GM10248 (cell line): Measurements from ENCODE around the gene TMEM245.

Experiments used
- CTCF ChIA-PET: fragments of 300-600 bp; sonication (Branson Sonifier 250); formaldehyde crosslinking; extraction: SDS; loops from one replicate; lab custom pipeline; 2021; ENCODE audit warnings: antibody characterized with exemption; lab: Yijun Ruan, JAX
- POLR2A ChIA-PET: fragments of 350-650 bp; sonication (Branson Sonifier 250); formaldehyde crosslinking; extraction: SDS; loops from one replicate; lab custom pipeline; 2020; ENCODE audit warnings: antibody characterized with exemption; lab: Yijun Ruan, JAX
- DNase-seq: peaks from one replicate; pipeline ENCODE4 v3.0.0; 2012; ENCODE audit errors: extremely low spot score
- CTCF ChIP-seq: IDR thresholded peaks from 2 replicates; pipeline ENCODE4 v1.5.1; 2012; ENCODE audit warnings: mild to moderate bottlenecking, low read depth; ENCODE audit errors: extremely low read depth, missing control alignments, control extremely low read depth

TMEM245 gene

GRCh38 chr9:109033941-109034700 is 85.6 kb downstream of the TMEM245 start:
- CTCF ChIA-PET = interaction anchor here (1.5 to 3.9 kb wide), 4 partner anchors 10 to 15 kb away, joined by 4 to 24 read pairs (median 14); no protein-coding TSS in a partner anchor
- no peak for DNase-seq
- POLR2A ChIA-PET = no interaction called here
- no peak for TF ChIP-seq CTCF

- ChIA-PET POLR2A (no interaction called here), CTCF (no interaction called here)
- DNase-seq = no peak
- TF ChIP-seq CTCF = no peak
These were observed 88.5 kb downstream of the TMEM245 start for GRCh38 chr9:109031241-109031640.

- ChIA-PET CTCF (no interaction called here), POLR2A (no interaction called here)
- TF ChIP-seq CTCF = no peak
- DNase-seq = no peak
These were observed 89.3 kb downstream of the TMEM245 start for GRCh38 chr9:109030426-109030825.

- DNase-seq = no peak
- POLR2A ChIA-PET = no interaction called here
- CTCF ChIA-PET = interaction anchor here (1.3 kb wide), 1 partner anchor 12 kb away, joined by 3 read pairs; no protein-coding TSS in a partner anchor
- TF ChIP-seq CTCF = no peak
These were observed 91.3 kb downstream of the TMEM245 start for GRCh38 chr9:109028457-109028856.

GRCh38 chr9:109027176-109027575 is 92.6 kb downstream of the TMEM245 start:
- ChIA-PET CTCF (interaction anchor here (0.6 to 0.9 kb wide), 2 partner anchors 13 to 73 kb away, joined by 3 read pairs; no protein-coding TSS in a partner anchor), POLR2A (no interaction called here)
- no peak for DNase-seq
- no peak for TF ChIP-seq CTCF

GRCh38 chr9:109026306-109026705 is 93.4 kb downstream of the TMEM245 start:
- POLR2A ChIA-PET = no interaction called here
- TF ChIP-seq CTCF = no peak
- CTCF ChIA-PET = no interaction called here

More at GRCh38 chr9:109026306-109026705, 93.4 kb downstream of the TMEM245 start:
- no peak for DNase-seq
